ENCODE measurements around the gene RENBP.

The RENBP gene

DNA sequence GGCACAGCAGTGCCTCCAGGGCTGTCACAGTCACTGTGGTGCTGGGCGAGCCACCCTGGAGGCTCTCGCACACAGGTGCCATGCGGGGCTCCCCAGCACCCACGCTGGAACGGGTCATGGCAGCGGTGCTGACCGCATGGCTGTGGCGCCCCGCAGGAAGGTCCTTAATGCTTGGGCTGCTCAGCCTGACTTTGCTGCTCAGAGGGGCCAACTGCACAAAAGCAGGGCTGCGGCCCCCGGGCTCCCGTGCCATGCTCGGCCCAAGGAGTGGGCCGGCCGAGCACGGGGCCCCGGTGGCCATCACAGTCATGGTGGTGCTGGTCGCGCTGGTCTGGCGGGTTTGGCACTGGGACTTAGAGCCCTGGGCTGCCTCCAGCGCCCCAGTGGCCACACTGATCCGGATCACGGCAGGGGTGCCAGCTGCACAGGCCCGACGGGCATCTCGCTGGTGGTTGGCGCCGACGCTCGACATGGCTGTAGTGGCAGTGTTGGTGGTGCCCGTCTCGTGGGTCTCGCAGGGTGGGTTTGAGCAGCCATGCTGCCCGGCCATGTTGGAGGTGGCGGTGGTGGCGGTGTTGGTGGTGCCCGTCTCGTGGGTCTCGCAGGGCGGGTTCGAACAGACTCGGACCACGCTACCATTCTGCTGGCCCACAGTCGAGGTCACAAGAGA lies 10.2 kb upstream of the RENBP start:
- DNase-seq (ENCODE audit: low read depth in 2 of 2), result no peak

DNA sequence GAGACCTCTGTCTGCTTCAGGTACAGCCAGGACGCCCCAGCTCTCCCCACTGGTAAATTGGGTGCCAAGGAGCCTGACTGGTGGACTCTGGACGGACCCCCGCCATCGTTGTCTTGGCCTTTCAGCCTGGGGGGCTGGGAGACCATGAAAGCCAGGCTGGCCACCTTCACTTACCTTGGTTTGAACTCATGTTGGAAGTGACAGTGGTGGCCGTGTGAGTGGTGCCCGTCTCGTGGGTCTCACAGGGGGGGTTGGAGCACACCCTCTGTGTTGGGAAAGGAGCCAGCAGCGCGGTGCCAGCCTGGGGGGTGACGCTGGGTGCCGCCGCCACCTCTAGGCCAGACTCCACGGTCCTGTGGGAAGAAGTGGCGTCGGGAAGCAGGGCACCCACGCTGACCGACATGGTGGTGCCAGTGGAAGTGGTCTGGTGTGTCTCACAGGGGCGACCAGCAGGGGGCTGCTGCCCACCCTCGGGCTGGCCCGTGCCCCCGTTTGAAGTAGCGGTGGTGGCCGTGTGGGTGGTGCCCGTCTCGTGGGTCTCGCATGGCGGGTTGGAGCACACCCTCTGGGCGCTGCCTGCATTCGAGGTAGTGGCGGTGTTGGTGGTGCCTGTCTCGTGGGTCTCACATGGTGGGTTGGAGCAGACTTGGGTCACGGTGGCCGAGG lies 9.6 kb upstream of the RENBP start:
- DNase-seq (ENCODE audit: low read depth in 2 of 2), result no peak

DNA sequence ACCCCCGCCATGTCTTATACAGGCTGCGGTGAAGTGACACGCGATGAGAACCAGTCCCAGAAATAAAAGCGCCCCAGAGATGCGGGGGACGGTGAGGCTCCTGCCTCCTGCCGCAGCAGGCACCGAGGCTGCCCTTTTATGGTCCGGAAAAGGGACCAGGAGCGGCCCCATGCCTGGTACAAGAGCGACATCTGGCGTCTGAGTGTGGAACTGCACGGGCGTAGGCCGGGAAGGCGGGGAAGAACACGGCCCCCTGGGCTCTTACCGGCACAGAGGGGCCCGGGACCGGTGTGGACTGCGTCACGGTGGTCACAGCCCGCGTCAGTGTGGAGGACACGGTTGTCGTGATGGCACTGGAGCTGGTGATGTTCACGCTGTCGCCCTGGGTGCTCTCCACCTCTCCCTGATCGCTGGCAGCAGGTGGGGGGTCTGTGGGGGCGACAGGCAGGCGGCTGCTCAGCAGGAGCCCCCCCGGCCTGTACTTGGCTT lies 8.9 kb upstream of the RENBP start:
- DNase-seq (ENCODE audit: low read depth in 2 of 2), result peak; percentile 66 to 69

DNA sequence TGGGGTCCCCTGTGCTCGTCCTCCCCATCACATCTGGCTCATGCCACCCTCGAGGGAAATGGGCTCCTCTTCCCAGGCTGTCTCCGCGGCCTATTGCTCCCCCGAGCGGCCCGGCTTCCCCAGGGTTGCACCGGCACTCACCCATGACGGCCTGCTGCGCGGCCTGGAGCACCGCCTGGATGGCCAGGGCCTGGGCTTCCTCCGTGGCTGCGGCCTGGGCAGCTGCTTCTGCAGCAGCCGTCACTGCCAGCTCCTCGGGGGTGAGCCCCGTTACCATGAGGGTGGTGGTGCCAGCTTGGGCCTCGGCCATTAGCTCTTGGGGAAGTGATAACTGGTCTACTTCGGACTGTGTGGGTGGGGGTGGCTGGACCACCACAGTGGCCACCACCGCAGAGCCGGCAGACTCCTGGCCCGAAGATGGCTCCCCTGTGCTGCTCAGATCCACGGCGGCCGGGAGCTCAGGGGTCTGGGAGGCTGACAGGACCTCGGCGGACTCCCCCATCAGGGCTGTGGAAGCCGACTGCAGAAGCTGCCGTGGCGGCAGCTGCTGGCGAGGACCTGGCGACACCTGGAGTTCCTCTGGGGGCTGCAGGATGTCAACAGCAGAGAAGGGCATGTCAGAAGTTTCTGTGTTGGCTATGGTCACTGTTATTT lies 8.1 kb upstream of the RENBP start:
- no peak for DNase-seq (ENCODE audit: low read depth in 2 of 2)

DNA sequence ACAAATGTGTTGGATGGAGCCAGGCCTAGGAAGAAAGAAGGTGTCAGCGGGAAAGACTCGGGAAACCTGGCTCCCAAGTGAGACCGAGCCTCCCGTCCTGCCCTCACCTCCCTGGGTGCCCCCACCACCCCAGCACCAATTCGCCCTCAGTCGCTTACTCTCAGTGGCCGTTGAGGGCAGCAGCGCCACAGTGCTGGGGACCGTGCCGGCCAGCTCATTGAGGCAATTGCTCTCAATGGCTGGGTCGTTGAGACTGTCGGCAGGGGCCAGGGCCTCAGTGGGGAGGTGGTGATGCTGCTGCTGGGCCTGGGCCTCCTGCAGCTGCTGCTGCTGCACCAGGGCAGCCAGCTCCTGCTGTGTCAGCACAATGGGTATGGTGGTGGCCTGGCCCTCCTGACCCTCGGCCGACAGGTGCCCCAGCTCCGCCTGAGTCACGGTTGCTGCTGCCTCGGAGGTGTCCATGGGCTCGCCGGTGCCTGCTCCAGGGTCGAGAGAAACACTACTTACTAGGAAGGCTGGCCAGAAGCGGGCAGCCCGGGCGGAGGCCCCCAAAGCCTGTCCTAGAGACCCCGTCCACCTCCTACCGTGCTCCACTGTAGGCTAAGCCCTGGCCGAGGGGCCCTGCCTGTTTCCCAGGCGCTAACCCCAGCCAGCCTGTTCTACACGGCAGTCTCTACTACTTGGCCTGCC lies 7.4 kb upstream of the RENBP start:
- no peak for DNase-seq (ENCODE audit: low read depth in 2 of 2)

DNA sequence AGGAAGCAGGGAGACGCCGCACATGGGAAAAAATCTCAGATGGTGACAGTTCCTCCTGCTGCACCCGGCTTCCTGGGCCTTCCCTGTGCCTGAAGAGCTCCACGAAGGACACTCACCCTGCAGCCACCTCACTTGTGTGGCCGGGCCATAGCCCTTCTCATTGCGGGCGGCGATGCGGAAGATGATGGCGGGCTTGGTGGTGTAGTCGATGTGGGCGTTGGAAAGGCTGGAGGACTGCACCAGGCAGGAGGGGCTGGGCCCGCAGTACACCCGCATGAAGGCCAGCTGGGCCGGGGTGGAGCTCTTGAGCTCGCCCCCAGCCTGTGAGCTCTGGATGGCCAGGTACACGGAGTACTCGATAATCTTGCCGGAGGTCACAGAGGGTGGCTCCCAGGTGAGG lies 5.7 kb upstream of the RENBP start:
- DNase-seq (ENCODE audit: low read depth in 2 of 2), result no peak

DNA sequence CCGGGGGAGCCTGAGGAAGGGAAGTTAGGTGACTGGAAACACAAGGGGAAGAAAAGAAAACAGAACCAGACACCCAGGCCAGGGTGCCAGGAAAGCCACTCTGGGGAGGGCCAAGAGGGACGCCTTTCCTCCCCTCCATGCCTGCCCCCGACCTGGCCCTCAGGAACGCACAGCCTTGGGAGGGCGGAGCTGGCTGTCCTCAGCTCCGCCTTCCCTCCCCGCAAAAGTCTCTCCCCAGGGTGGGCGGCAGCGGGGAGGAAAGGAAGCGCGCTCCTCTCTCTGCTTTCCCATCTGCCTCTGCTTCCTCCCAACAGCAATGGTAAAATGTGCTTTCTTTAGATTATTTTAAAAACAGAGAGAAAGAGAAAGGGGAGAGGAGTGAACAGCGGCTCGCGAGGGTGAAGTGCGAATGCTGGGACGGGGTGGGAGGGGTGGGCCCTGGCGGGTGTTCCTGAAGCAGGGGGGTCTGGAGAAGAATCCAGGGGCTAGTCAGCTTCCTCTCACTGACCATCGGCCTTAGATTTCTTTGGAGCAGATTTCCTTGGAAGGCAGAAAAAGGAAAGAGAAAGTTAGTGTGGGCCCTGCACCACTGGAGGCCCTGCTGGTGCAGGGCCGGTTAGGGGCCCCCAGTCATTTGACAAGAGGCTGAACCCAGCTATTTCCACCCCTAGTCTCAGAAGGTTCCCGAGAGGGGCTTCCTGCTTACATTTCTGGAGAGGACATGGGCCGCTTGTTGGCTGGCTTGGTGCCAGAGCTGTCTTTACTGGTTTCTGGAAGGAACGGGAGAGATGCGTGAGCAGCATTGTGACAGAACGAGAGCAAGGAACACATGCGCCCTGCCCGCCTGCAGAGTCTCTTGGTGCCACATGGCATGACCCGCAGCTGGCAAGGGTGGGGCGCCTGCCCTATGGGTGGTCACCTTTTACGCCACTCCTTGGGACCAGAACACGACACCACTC lies 4.7 kb upstream of the RENBP start:
- no peak for DNase-seq (ENCODE audit: low read depth in 2 of 2)

DNA sequence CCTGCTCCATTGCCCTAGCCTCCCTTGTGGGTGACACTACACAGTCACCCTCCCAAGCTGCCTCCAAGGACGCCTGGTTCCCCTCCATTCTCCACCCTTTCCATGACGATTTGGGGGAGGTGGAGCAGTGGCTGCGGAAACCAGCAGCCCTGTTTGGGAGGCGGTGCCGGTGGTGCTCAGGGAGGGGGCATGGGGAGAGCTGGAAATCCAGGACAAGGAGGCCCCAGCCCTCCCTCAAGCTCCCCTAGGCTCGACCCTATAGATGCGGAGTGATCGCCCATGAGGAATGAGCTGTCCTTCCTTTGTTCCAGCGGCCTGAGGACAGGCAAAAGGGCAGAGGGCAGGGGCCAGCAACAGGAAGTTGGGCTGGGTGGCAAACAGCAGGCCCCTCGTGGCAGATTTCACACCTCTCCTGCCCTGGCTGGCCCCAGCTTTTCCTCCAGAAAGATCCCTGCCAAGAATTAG lies 3.6 kb upstream of the RENBP start:
- no peak for DNase-seq (ENCODE audit: low read depth in 2 of 2)

DNA sequence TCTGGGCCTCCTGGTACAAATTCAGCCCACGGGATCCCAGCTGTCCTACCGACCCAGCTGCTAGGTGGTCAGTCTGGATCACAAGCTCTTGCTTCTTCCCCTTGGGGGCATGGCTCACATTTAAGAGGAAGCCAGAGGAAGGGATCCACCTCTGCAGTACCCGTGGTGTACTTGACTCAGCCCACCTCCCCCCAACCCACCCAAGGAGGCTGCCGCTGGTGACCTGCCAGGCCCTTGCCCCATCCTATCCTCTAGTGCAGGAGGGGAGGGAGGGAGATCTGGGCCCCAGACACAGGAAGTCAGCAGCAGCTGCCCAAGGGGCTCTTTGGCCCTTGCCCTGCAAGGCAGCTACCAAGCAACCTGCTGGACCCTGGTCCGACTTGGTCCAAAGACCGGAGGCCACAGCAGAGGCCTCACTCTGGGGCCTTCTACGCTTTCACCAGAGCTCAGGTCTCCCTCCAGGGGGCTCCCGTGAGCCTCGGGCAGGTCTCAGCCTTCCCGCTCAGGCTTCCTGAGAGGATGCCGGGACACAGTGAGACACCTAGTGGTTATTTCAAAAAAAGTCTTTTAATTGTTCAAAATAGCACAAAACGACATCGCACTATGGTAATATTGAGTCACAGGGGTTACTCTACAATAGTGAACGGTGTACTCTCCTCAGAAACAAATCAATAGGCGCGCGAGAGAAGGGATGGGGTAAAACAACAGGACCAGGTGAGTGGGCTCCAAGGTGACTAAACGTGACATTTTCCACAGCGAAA lies 2.7 kb upstream of the RENBP start:
- DNase-seq (ENCODE audit: low read depth in 2 of 2), result peak in 1 of 2 donors; percentile 71

DNA sequence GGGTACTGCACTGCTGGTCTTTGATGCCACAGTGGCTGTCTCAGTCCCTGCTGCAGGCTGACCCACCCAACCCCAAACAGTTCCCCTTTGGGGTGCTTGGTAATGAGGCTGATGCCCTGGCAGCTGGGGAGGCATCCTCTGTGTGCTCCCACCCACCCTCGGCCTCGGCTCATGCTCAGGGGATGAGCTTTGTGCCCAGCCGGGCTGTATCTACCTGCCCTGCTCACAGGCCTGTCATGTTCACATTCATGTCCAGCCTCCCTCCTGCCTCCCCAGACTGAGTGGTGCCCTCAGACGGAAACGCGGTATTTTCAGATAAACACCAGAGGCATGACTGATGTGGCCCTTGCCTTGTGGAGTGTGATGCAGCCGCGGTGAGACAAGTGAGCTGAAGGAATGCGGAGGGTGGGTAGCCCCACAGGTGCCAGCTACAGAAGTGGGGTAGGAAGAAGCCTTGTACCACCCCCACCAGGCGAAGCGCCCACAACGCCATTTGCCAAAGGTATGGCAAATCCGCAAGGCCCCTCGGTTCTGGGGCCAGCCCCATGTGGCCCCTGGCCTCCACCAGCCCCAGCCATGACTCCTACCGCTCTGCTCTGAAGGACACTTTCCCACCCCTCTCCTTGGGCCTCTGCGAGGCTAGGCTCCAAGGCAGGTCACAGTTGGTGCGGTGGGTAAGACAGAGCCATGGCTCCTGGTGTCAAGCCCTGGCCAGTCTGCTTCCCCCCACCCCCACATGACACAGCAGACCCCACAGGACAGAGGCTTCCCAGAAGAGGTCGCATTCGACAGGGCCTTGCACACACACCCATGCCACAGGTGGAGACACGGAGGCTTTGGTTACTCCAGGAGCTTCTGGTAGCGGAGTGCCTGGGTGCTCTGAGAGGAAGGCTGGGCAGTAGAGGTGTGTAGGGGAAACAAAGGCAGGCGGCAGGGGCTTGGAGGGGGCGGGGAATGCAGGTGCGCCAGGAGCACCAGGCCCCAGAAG lies 1.8 kb upstream of the RENBP start:
- no peak for DNase-seq (ENCODE audit: low read depth in 2 of 2)

DNA sequence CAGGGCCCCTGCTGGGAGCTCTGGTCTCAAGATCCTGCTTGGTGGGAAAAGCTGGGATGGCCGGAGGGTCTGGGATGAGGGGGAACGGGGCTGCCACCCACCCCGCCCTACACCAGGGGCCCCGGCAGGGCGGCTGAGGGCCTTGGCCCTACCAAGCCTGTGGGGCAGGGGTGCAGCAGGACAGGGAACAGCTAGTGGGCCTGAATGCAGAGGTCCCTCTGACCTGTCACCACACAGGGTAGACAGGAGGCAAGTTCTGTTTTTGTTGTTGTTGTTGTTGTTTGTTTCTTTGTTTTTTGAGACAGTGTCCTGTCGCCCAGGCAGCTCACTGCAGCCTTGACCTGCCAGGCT lies 332 bp upstream of the RENBP start:
- no peak for DNase-seq (ENCODE audit: low read depth in 2 of 2)

DNA sequence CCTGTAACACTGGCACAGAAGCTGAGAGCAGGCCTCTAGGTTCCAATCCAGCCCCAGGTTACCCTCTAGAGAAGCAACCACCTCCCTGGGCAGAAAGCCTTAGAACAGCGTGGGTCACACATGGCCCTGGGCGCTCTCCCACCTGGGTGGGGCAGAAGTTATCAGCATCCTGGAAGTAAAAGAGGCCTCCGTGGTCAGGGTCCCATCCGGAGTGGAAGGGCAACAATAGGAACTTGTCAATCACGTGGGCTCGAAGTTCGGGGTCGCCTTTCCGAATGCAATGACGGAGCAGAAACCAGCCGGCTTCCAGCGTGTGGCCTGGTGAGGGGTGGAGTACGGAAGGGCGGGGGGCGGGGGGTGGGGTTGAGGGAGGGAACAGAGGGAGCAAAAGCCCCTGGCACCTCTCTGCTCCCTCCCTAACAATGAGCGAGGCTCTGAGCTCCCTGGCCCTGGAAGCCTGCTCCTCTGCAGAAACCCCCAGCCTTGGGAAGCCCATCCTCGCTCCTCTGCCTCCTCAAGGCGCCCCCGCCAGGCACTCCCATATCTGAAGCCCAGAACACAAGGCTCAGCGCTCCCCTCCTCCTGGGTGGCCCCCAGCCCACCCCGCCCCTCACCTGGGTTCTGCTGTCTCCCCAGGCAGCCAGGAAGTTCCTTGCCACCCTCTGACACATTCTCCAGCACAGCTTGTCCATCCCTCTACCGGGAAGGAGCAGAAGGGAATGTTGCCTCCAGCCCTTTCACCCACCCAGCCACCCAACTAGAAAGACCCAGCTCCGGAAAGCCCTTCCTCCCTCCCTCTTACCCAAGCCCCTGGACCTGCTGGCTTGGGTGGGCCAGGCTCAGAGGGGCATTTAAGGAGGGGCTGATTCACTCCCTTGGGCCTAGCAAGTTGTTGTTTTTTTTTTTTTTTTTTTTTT lies 2.8 kb downstream of the RENBP start:
- DNase-seq (ENCODE audit: low read depth in 2 of 2), result no peak

DNA sequence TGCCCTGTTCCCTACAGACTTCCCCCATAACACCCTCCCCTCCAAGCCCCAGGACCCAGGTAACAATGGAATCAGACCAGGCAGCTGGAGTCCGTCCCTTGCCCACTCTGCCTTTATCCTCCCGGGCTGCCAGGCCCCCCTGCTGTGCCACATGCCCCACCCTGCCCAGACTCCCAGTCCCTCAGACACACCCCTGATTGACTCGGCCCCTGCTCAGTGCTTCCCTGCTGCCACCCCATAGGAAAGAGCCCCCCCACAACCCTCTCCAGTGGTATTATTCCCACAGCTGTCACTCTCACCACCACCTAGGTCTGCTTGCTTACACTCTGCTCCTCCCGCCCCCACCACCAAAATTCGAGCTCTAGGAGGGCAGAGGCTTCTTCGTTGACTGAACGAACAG lies 4.9 kb downstream of the RENBP start:
- no peak for DNase-seq (ENCODE audit: low read depth in 2 of 2)

DNA sequence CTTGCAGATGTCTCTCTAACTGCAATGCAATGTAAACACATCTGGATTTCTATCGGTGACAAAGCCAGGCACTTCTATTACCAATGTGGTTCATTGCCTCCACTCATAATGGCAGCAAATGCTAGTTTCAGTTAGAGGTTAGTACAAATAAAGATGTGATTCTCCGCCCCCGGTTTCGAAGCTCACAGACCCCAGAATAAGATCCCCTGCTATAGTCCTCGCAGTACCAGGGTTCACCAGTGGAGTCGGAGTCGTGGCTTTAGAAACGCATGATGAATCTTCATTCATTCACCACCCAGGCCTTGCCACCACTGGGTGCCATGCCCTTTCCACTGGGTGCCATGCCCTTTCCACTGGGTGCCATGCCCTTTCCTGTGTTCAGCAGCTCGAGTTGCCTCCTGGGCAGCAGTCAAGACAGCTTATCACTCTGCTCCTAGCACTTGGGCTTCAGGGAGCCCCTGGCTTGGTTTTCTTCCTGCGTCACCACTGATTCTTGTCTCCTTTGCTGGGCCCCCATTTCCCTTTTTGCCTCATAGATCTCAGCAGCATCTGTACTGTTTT lies 6.1 kb downstream of the RENBP start:
- no peak for DNase-seq (ENCODE audit: low read depth in 2 of 2)

DNA sequence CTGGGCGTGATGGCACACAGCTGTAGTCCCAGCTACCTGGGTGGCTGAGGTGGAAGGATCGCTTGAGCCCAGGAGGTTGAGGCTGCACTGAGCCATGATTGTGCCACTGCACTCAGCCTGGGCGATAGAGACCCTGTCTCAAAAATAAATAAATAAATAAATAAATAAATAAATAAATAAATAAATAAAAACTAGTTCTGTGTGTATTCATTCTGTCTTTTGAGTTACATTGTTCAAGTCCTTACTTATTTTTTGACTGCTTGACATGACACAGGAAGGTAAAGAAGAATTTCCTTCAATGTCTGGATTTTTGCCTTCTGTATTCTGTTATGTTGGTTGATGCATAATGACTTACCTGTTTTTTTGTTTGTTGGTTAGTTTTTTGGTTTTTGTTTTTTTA lies 7.4 kb downstream of the RENBP start:
- no peak for DNase-seq (ENCODE audit: low read depth in 2 of 2)

DNA sequence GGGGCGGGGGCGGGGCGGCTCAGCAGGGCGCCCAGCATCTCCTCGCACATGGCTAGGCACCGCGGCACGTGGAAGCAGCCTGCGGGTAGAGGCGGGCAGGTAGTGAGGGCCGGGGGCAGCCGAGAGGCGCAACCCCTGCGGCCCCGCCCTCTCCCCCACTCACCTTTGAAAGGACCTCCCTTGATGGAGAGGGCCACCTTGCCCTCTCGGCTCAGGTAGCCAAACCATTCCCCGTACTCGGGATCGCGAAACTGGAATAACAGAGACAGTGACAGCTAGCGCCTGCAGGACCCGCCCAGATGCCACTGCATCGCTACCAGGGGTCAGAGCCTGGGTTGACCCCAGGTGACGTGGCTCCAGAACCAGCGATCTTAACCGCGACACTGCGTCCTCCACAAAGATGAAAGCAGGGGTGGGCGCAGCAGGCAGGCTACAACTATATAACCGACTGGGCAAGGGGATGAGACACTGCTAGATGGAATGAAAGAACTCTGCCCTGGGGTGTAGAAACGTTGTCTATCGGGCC lies 9.1 kb downstream of the RENBP start:
- DNase-seq (ENCODE audit: low read depth in 2 of 2), result no peak

DNA sequence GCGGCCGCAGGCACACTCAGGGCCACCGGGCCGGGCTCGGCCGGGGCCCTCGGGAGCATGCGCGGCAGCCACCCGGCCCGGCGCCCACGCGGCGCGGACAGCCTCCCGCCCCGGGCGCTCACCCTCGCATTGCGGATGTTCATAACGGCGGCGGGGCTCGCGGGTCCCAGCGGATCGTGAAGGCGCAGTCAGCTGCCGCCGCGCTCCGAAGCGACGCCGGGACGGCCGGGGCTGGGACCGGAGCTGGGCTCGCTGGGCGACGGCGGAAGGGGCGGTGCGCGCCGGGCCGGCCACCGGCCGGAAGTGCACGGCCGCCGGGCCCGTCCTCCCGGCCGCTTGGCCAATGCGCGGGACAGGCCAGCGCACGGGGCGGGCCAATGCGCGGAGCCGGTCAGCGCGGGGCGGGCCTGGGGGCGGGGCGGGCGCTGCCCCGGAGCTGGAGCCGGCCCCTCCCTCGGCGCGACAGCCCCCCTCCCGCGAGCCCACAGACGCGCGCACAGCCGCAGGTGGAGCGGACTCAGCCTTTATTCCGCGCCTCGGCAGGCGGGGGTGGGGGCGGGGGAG lies 9.6 kb downstream of the RENBP start, which contains the start of gene NAA10:
Gene NAA10 (minus strand): TSS at position 276 of the 564 bp plus-strand sequence. CDS start 133 bp downstream, at position 143.
- peak; percentile 44 to 65 for DNase-seq (ENCODE audit: low read depth in 2 of 2)

Data from stimulated activated CD8-positive, alpha-beta memory T cell treated with anti-CD3 and anti-CD28 coated beads, Interleukin-2, amount 100 ng/mL, for 48 hours (primary cell).